K562 (cell line): Measurements from ENCODE around the gene NEMF. TPM values are rescaled to one million over a fixed set of nuclear protein-coding genes. Genes with fewer than 3 reads are reported as not detected.

ENCODE experiments used
- CBFA2T3 ChIP-seq: fragments of 450-650 bp; IDR thresholded peaks from 2 replicates; pipeline ENCODE4 v1.6.1; 2017
- CBX5 ChIP-seq: IDR thresholded peaks from 2 replicates; pipeline ENCODE4 v1.6.1; 2014; ENCODE audit warnings: low read depth, borderline replicate concordance
- ESRRB ChIP-seq: fragments of 250-450 bp; sonication (Bioruptor Pico); IDR thresholded peaks from 2 replicates; pipeline ENCODE4 v1.5.0; 2020; ENCODE audit warnings: mild to moderate bottlenecking, moderate library complexity, borderline replicate concordance
- GABPB2 ChIP-seq: fragments of 250-450 bp; sonication (Bioruptor Pico); conservative IDR thresholded peaks from 2 replicates; pipeline ENCODE4 v1.5.1; 2021; ENCODE audit warnings: mild to moderate bottlenecking
- NFYB ChIP-seq: IDR thresholded peaks from 2 replicates; pipeline ENCODE4 v1.6.1; 2011; ENCODE audit warnings: mild to moderate bottlenecking, moderate library complexity; ENCODE audit not compliant: insufficient read length; ENCODE audit errors: extremely low read depth
- PHF8 ChIP-seq: fragments of 200-600 bp; sonication (generic); IDR thresholded peaks from 2 replicates; pipeline ENCODE4 v1.6.1; 2012; ENCODE audit warnings: mixed run types, mild to moderate bottlenecking, inconsistent platforms, low read length, moderate library complexity, borderline replicate concordance
- RFX5 ChIP-seq: IDR thresholded peaks from 2 replicates; pipeline ENCODE4 v1.6.1; 2011; ENCODE audit warnings: low read depth, mild to moderate bottlenecking, improper control_type of control experiment, low read length
- RREB1 ChIP-seq: fragments of 250-450 bp; sonication (Bioruptor Pico); IDR thresholded peaks from 2 replicates; pipeline ENCODE4 v1.4.0; 2020
- SAFB2 ChIP-seq: fragments of 200-400 bp; formaldehyde crosslinking; IDR thresholded peaks from 2 replicates; pipeline ENCODE4 v1.6.1; 2018; ENCODE audit warnings: borderline replicate concordance, low read length, low read depth, moderate library complexity; ENCODE audit not compliant: severe bottlenecking
- SMAD3 ChIP-seq: fragments of 450-650 bp; formaldehyde crosslinking; conservative IDR thresholded peaks from 2 replicates; pipeline ENCODE4 v1.4.0; 2020; ENCODE audit warnings: mild to moderate bottlenecking
- SMARCC2 ChIP-seq: fragments of 450-650 bp; IDR thresholded peaks from 2 replicates; pipeline ENCODE4 v1.6.1; 2017; ENCODE audit warnings: antibody characterized with exemption, moderate library complexity, mild to moderate bottlenecking, low read depth
- SRSF7 ChIP-seq: fragments of 200-400 bp; formaldehyde crosslinking; optimal IDR thresholded peaks from 2 replicates; pipeline ENCODE3; 2017; ENCODE audit warnings: mild to moderate bottlenecking, low read depth, low read length
- THRAP3 ChIP-seq: fragments of 450-650 bp; IDR thresholded peaks from 2 replicates; pipeline ENCODE4 v1.6.1; 2016; ENCODE audit warnings: mild to moderate bottlenecking, inconsistent platforms, borderline replicate concordance
- ZNF175 ChIP-seq: fragments of 200-800 bp; sonication (Bioruptor generic); IDR thresholded peaks from 2 replicates; pipeline ENCODE4 v1.6.1; 2016; ENCODE audit warnings: low read depth, mild to moderate bottlenecking, missing genetic modification characterization, missing compliant biosample characterization
- ZNF561 ChIP-seq: fragments of 450-650 bp; formaldehyde crosslinking; conservative IDR thresholded peaks from 2 replicates; pipeline ENCODE4 v1.4.0; 2020; ENCODE audit warnings: mild to moderate bottlenecking, moderate library complexity
- ZNF780A ChIP-seq: fragments of 250-450 bp; sonication (Bioruptor Pico); IDR thresholded peaks from 2 replicates; pipeline ENCODE4 v1.5.0; 2021; ENCODE audit warnings: mild to moderate bottlenecking
- ZNF830 ChIP-seq: fragments of 250-450 bp; sonication (Bioruptor Pico); IDR thresholded peaks from 2 replicates; pipeline ENCODE4 v1.5.0; 2021; ENCODE audit warnings: mild to moderate bottlenecking
- polyA plus RNA-seq, 8 experiments: library from polyadenylated mRNA; depleted of rRNA in 4 of 8; stranded (reverse) in 5 of 8; unstranded in 3 of 8; fragments of >200 nt; fragmentation: Nextera tagmentation in 2 of 8; fragmentation: Illumina TruSeq in 1 of 8; extraction: Ambion mirVana in 2 of 8; extraction: Trizol in 1 of 8; gene quantifications; 2 replicates each; pipeline versions ENCODE4 v1.2.1 to v1.2.3, GENCODE V29; 2011 to 2014; ENCODE audit warnings: inconsistent platforms in 1 of 8, missing spikeins in 1 of 8
- total RNA-seq, 7 experiments: library from RNA; depleted of rRNA in 6 of 7; stranded (reverse); fragments of >200 nt in 6 of 7; fragmentation: Illumina TruSeq in 2 of 7; extraction: Trizol in 2 of 7; gene quantifications; 2 replicates each; pipeline versions ENCODE4 v1.2.1 to v1.2.3, GENCODE V29; 2011 to 2021; ENCODE audit warnings: low replicate concordance in 1 of 7
- TF ChIP-seq, protein P1 (sequence below): fragments of 450-650 bp; IDR thresholded peaks from 2 replicates; pipeline ENCODE4 v1.6.1; 2016; ENCODE audit warnings: missing biosample characterization, missing genetic modification characterization
- TF ChIP-seq, protein P2 (sequence below): sonication (generic); formaldehyde crosslinking; IDR thresholded peaks from 2 replicates; pipeline ENCODE4 v1.8.0; 2022; ENCODE audit warnings: mild to moderate bottlenecking, missing genetic modification reagents

Gene NEMF
- total and polyA plus RNA-seq, 9 of the 15 experiments (the other 6 are each of a cell fraction or from before 2014, with no cell fraction given): 38.8 to 94.4 (median 61.0) TPM

GRCh38 chr14:49767571-49768300, 84.9 kb downstream of the NEMF start, which contains the start of gene KLHDC2 (continued):
- no peak for TF ChIP-seq ZNF561 (CRISPR knock-in tag)
- TF ChIP-seq ZNF780A: no peak
- TF ChIP-seq THRAP3: no peak
- TF ChIP-seq NFYB: no peak
- no peak for TF ChIP-seq ZNF830 (CRISPR knock-in tag)
- TF ChIP-seq PHF8: peak; percentile 91
- TF ChIP-seq SRSF7: no peak
- TF ChIP-seq ESRRB: no peak
- no peak for TF ChIP-seq CBFA2T3
- TF ChIP-seq CBX5: no peak
- TF ChIP-seq SAFB2: no peak
- no peak for TF ChIP-seq RFX5
- no peak for TF ChIP-seq SMARCC2
- TF ChIP-seq RREB1: no peak
- TF ChIP-seq GABPB2 (CRISPR knock-in tag): no peak
- TF ChIP-seq, protein P1, sequence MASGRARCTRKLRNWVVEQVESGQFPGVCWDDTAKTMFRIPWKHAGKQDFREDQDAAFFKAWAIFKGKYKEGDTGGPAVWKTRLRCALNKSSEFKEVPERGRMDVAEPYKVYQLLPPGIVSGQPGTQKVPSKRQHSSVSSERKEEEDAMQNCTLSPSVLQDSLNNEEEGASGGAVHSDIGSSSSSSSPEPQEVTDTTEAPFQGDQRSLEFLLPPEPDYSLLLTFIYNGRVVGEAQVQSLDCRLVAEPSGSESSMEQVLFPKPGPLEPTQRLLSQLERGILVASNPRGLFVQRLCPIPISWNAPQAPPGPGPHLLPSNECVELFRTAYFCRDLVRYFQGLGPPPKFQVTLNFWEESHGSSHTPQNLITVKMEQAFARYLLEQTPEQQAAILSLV (tag): no peak
- TF ChIP-seq, protein P2, sequence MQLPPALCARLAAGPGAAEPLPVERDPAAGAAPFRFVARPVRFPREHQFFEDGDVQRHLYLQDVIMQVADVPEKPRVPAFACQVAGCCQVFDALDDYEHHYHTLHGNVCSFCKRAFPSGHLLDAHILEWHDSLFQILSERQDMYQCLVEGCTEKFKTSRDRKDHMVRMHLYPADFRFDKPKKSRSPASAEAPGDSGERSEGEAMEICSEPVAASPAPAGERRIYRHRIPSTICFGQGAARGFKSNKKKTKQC: no peak
- no peak for TF ChIP-seq SMAD3 (CRISPR knock-in tag)
- no peak; the same call in 1 of the 2 replicates for TF ChIP-seq ZNF175 (CRISPR knock-in tag)
